SH-SY5Y (cell line): Measurements from ENCODE around the gene ITPK1.

Experiments used
- GATA2 ChIP-seq: IDR thresholded peaks from 2 replicates; pipeline ENCODE4 v1.6.1; 2011; ENCODE audit warnings: mild to moderate bottlenecking, low read depth, low read length
- GATA3 ChIP-seq: IDR thresholded peaks from 2 replicates; pipeline ENCODE4 v1.6.1; 2011; ENCODE audit warnings: low read depth, mild to moderate bottlenecking, low read length, moderate library complexity

Gene ITPK1

GRCh38 chr14:93006567-93007051 lies 109.1 kb downstream of the ITPK1 start:
- TF ChIP-seq GATA3 = no peak
- no peak for TF ChIP-seq GATA2

DNA sequence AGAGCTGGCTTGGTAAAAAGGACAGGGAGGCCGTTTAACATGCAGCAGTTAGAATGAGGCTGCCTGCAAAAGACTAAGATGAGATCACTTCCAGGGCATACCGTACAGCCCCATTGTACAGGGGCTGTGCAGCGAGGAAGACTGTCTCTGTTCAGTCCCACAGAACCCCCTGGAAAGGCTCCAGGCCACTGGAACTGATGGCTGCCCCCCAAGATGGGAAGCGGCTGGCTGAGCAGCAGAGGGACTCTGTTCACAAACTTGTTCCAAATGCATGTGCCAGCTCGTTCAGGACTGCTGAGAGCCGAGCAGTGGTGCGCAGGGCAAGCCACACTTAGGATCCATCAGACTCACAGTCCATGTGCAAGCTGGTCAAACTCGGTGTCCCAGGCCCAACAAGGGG lies 109.9 kb downstream of the ITPK1 start:
- no peak for TF ChIP-seq GATA2
- no peak for TF ChIP-seq GATA3

DNA sequence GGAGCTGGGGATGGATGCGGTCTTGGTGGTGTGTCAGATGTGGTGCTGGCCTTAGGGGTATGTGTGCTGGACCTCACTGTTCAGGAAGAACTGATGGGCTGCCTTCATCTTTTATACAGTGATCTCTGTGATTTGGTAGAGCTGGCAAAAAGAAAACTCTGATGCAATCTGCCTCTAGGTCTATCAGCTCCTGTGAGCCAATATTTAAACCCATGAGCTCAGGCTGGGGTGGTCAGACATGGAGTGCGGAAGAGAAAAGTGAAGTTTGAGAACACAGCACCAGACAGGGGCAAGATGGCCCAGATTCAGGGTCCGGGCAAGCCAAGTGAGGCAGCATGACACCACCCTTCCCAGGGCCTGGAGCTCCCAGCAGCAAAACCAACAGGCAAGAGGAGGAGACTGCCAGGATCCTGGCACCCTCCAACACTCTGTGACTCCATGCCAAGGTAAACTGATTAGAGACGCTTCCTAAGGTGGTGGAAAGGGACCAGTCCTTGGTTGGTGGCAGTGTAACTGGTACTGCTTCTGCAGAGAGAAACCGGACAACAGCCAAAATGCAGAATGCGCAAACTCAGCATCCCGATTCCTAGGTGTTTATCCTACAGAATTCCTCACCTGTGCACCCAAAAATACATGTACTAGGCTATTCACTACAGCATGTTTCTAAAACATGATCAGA lies 110.5 kb downstream of the ITPK1 start:
- TF ChIP-seq GATA2 = no peak

GRCh38 chr14:93004699-93005082 lies 111.0 kb downstream of the ITPK1 start:
- TF ChIP-seq GATA2 (no peak), GATA3 (no peak)

DNA sequence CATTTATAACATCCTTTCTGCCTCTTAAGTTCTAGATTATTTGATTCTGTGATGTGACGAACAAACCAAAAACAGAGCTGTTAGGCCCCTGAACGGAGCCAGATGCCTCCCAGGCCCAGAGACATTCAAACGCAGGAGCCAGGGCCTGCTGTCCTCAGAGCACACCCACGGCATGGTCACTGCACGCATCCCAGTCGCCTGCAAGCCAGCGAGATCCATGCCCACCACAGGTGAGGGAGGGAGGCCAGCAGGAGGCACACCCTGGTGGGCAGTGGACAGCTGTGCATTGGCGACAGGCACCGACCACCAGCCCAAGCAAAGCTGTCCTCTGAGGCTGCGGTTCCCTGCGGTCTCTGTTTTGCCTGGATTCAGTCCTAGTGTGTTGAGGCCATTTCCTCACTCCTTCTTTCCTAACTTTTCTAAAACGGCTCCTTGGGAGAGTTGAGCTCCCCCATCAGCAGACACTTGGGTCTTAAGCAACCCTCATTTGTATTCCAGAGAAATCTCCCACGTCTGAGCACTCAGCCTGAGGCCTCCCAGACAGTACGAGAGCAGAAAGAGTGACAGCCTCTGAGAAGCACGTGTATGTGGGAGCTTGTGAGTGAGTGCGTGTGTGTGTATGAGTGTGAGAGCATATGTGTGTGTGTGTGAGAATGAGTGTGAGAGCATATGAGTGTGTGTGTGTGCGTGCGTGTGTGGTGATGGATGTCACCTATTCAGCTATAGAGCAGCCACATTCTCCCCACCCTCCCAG lies 111.6 kb downstream of the ITPK1 start:
- no peak for TF ChIP-seq GATA2
- no peak for TF ChIP-seq GATA3

DNA sequence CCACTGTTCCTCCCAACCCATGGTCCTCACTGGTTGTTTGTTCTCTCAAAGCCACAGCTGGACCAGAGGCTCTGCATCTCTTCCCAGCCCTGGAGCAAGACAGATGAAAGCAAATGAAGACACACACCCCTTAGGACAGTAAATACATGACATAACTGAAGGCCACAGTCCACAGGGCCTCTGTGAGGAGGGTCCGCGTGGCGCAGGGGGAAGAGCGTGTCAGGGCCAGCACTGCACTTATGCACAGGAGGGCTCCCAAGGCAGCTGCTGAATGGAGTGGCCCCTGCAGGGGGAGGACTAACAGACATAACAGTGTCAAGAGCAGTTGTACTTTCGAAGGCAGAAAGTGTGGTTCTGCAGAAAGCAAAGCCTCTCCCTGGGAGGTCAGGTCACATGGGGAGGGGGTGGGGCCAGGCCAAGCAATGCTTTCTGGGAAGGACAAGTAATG lies 112.8 kb downstream of the ITPK1 start:
- TF ChIP-seq GATA3 (no peak), GATA2 (no peak)

- TF ChIP-seq GATA2 (no peak), GATA3 (no peak)
Observed at GRCh38 chr14:93002049-93002448, 113.7 kb downstream of the ITPK1 start.

- TF ChIP-seq GATA3 (no peak), GATA2 (no peak)
Observed at GRCh38 chr14:92998946-92999345, 116.8 kb downstream of the ITPK1 start.

GRCh38 chr14:92997343-92998061 lies 118.2 kb downstream of the ITPK1 start:
- no peak for TF ChIP-seq GATA3
- TF ChIP-seq GATA2 = peak; percentile 69

DNA sequence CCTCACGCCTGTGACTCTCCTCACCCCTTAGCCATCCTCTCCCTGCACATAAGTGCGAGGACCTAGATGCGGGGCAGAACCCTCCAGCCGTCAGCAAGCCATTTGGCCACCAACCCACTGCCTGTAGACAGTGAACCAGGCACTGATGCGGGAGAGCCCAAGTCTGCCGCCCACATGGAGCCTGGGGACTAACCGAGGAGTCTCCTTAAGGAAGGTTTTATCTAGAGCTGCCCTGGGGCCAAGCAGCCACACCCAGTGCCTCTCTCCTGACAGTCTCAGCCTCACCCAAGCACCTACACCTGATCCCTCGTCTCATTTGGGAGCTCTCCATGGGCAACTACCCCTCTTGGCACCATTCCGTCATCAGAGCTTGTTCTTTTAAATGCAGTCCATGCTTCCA lies 120.1 kb downstream of the ITPK1 start:
- TF ChIP-seq GATA3 (no peak), GATA2 (no peak)

DNA sequence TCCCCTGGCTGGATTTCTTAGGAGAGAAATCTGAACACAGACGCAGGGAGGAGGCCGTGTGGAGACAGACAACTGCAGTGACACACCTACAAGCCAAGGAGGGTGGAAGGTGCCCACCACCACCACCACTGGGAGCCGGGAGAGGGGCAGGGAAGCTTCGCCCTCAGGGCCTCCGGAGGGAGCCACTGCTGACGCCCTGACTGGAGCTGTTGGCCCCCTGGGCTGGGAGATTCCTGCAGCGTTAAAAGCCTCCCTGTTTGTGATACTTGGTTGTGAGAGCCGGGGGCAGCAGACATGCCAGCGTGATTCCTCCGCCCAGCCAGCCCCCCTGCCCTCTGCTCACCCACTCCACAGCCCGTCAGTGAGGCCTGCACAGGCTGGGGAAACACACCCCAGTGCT lies 120.8 kb downstream of the ITPK1 start:
- TF ChIP-seq GATA3 (no peak), GATA2 (no peak)

DNA sequence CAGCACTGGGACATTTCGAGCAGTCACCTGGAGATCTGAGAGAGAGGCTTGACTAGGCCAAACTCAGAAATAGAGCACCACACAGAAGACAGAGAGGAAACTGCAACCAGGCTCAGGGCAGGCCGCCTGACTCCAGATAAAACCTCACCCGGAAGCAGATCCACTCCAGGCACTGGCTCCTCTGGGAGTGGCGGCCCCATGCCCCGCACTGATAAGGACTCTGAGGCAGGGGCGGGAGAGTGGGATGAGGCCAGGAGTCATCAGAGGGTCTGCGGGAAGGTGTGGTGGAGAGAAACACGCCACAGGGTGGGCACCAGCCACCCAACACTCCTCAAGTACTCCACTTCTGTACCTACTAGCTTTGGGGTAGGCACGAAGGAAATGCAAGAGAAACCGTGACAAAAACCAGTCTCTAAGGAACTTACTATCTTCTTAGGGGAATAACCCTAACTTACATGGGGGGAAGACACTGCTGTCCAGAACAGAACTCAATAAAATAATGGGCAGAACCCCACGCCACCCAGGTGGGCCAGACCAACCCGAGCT lies 121.5 kb downstream of the ITPK1 start:
- TF ChIP-seq GATA3 (no peak), GATA2 (no peak)

DNA sequence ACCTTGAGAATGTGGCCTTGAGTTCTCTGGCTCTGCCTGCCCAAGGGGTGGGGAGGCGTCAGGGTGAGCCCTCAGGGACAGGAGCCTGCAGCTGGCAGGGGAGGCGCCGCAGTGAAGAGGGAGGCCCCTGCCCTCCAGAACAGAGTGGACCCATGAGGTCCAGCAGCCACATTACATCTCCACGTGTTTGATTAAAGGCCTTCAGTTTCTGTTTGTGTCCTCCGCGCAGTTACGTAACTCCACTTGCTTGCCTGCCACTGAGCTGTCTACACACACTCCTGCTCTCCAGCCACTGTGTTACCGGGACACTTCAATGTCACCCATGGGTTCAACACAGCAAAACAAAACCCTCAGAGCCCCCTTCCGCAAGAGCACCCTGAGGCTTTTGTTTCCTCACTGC lies 122.4 kb downstream of the ITPK1 start:
- TF ChIP-seq GATA2 = no peak

- TF ChIP-seq GATA2 = no peak
- no peak for TF ChIP-seq GATA3
Observed at GRCh38 chr14:92991536-92991935, 124.2 kb downstream of the ITPK1 start.
